COLO668 (cell line): ENCODE results near the gene SHISA9.

Source experiments
- DNase-seq: peaks from one replicate; lab custom pipeline; 2025; ENCODE audit not compliant: unreplicated experiment; lab: John Stamatoyannopoulos, UW

SHISA9 gene

DNA sequence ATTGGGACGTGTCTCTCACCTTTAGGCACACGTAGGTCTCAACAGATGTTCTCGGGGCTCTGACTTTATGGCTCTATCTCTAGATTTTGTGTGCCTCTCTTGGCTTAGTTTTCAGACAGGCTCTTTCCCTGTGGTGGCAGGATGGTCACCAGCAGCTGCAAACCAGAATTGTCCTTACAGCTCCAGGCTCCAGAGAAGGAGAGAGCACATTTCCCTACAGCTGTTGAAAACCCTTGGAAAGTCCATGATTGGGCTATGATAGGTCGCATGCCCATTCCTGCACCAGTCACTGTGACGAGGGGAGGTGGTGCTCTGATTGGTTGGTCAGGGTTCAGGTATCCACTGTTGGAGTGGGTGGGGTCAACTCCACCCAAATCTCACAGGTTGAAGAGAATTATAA lies 41.5 kb downstream of the SHISA9 start:
- DNase-seq: no peak

DNA sequence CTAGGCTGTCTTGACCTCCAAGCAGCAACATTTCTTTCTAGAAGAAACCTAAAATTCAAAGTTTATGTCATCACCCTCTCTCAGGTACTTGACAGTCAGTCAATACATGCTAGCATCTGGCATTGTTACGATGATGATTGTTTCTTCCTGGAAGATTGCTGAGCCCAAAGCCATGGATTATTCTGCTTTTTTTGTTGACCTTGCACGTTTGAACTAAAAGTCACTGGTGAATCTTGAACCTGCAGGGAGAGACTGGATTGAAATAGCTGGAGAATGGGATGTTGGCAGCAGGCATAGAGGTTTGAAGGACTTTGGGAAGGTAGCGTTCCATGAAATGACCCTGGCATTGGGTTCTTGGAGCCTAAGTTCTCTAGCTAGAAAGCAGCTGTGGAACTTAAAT lies 42.9 kb downstream of the SHISA9 start:
- no peak for DNase-seq

DNA sequence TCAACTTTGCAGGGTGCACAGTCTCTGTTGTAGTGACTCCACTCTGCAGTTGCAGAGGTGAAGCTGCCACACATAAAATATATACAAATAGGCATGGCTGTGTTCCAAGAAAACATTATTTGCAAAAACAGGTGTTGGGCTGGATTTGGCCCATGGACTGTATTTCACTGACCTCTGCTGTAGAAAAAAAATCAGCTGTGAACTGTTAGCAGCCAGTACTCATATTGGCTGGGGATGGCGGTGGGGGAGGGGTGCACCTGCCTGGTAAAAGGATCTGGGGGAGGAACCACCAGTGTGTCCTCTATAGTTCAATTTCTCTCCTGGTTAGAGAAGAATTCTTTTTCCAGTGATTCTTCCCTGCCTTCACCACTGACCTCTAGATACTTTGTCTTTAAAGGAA lies 50.0 kb downstream of the SHISA9 start:
- DNase-seq: peak; percentile 14

DNA sequence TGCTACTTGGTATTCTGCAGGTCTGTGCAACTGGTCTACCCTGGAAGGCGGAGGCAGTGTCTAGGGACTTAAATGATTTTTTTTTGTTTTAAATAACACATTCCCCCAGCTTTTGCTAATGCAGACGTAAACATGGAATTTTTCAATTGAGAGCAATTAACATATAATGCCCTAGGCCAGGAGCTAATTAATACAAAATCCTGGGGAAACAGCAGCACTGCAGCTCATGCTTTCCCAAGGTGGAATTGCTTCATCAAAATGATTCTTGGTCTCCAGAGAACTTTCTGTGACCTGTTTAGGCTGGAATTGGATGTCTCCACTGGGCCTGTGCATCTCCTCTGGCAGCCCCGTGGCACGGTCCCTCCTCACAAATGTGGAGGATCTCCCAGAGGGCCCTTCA lies 50.6 kb downstream of the SHISA9 start:
- no peak for DNase-seq

DNA sequence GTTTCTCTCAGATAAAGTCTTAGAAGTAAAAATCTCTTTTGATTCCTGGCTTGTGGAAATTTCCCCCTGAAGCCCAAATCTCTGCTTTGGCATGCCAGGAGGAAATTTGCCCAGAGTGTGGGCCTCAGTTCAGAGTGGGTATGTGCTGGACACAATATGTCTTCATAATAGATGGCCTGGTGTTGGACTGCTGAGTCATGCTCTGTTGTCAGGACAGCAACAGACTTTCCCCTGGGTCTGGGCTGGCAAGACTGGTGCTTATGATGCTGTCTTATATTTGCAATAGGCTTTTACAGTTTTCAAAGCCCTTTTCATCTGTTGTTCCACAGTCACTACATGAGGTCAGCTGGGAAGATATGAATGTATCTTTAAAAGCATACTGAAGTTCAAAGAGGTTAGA lies 57.0 kb downstream of the SHISA9 start:
- DNase-seq: no peak

DNA sequence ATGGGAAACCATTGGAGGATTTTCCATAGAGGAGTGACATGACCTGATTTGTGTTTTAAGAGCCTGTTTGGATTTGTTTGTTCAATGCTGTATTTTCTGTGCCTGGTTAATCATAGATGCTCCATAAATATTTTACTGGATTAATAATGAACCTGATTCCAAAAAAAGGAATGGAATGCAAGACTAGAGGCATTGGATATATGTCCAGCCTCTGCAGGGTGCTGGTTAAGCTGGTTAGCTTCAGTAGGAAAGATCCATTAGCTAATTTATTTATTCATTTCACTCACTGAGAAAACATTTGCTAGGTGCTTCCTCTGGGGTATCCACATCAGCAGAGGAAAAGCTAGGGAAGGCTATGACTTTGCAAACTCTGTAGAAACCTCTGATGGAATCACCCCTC lies 57.7 kb downstream of the SHISA9 start:
- DNase-seq: no peak

DNA sequence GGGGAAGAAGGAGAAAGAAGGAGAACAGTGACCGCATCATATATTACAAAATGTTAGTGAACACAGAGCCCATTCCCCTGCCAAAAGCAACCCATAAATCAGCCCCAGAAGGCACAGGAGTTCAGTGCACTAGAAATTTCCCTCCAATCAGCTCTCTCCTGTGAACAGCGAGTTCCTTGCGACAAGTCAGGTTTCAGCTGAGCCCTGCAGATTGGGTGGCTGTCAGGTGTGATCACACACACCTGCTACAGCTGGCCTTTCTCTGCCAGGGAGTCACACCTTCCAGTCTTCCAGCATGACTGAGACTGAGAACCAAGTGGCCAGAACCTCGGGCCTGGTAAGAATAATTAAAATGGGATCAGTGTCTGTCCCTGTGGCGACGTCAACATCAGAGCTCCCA lies 60.2 kb downstream of the SHISA9 start:
- no peak for DNase-seq

DNA sequence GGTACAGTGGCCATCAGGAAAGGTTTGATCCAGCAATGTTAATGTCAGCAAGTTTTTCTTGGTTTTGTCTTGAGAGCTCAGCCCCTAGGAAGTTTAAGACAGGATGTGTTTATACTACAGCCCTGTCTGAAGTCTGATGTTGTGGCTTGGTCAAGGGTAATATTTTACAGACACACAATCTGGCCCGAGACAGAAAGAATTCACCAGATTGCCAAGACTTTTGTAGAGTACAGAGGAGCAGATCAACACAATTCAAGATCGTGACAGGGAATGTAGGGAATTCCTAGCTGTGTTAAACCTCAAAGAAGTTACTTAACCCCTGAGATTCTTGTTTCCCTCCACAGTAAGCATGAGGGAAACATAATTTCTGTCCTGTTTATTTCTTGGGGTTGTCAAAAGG lies 63.1 kb downstream of the SHISA9 start:
- DNase-seq: no peak

DNA sequence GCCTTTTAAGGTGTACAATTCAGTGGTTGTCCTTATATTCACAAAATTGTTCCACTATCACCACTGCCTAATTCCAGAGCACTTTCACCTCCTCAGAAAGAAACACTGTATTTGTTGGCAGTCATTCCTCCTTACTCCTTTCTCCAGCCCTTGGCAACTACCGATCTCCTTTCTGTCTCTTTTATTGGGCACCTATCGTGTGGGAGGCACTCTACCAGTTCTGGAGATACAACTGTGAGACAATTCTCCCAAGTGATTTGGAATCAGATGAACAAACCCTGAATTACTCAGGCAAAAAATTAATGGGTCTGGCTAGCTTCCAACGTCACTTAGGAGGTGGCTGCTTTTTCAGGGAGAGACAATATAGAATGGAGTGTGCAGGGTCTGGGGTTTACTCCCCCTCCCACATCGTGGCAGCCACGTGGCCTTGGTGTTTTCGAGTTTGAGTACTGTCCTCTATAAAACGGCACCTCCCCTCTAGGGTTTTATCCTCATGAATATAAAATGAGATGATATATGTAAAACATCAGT lies 63.9 kb downstream of the SHISA9 start:
- DNase-seq: no peak

DNA sequence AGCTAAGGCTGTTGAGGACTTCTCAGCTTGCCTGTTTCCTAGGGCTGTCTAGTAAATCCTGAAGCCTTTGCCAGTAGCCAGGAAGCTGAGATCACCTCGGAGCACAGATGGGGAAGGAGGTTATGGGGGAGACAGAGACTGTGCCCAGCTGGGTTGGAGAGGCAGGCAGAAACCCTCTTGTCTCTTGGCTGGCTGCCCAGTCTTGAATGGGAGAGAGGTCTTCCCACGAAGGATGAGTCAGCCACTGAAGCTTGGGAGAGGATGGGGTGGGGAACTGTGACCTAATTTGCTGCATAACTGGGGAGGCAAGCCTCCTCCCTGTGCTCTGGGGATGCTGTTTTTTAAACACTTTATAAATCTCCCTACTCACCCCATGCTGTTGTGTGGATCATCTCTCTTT lies 69.8 kb downstream of the SHISA9 start:
- peak; percentile 81 for DNase-seq

DNA sequence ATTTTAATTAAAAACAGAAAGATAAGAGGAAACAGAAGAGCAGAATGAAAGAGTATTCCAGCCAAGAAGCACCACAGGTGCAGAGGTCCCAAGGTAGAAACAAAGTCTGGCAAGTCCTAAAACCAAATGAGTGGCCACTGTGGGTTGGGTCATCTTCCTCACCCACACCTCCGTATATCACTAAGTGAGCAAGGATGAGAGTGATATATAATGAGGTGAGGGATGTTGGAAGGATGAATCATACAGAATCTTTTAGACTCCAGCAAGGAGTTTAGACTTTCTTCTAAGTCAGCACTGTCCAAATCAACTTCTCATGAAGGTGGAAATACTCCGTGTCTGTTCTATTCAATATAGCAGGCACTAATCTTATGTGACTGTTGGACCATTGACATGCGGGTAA lies 70.8 kb downstream of the SHISA9 start:
- no peak for DNase-seq

DNA sequence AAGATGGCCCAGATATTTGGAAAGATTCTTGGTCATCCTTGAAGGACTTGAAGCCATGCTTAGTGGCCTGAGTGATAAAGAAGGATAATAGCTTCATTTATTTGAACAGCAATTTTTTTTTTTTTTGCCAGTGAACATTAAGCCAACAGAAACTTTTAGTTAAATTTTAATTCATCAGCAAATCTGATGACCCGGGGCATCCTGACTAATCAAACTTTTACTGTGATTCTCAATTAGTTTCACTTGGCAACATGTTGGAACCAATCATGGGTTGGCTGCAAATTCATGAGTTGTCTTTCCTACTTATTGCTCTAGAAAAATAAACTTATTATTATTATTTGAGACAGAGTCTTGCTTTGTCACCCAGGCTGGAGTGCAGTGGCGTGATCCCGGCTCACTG lies 74.4 kb downstream of the SHISA9 start:
- no peak for DNase-seq

DNA sequence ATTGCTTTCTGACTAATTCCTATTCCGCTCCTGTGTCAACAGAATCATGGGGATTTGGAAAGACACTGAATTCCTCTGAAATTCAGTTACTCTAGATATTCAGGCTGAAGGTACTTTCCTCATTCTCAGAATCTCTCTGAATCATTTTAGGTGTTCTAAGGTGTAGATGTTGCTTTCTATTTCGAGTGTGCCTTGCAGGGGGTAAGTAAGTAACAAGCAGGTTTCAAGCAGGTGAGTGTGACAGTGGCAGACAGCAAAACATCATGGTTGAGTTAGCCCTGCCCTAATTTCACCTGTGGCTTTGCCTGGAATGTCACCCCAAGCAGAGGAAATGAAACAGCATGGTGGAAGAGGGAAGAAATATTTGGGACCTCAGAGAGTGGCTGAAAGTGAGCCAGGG lies 75.1 kb downstream of the SHISA9 start:
- DNase-seq: no peak

DNA sequence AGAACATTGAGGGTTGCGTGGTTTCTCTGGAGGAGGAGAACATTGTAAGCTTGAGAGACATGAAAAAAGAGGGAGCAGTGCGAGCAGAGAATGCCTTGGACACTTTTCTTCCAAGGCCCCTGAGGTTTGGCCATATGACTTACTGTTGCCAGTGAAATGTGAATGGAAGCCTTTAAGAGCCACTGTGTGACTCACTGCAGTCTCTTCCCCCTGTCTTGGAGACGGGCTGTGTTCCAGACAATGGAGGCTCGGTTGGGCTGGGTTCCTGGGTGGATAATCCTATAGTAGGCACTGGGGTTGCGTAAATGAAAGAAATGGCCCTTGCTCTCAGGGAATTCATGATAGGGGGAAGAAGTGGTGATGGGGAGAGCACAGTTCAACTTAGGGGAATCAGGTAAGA lies 75.5 kb downstream of the SHISA9 start:
- no peak for DNase-seq

DNA sequence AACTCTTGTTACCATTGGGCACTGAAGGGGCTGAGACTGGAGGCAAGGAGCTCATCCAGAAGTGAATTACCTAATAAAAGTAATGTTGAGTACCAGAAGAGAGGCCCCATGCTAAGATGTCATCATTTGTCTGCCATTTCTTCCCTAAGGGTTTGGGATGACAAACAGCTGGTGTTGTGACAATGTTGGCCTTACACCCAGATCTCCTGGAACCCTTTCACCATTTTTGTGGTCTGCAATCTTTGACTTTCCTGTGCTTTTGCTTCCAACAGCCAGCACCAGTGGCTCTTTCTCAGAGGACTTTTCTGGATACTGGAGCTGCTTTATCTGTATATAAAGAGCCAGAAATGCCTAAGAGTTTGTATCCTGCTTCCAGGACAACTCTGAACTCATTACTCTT lies 84.1 kb downstream of the SHISA9 start:
- DNase-seq: no peak

DNA sequence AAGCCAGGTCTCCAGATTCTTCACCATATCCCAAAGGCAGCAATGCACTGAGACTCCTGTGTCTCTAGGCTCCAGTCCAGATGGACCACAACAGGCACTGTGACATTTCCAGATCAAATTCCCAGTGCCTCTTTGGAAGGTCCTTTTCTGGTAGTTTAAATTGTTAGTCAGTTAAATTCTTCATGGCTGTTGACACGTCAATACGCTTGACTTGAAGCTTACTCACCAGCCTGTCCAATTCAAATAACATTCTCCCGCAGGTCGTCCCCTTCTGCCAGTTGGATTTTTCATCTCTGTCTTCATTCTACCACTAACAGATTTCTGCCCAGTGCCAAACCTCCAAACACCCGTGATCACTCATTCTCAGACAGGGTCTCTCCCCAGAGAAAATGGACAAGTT lies 86.7 kb downstream of the SHISA9 start:
- DNase-seq: no peak

DNA sequence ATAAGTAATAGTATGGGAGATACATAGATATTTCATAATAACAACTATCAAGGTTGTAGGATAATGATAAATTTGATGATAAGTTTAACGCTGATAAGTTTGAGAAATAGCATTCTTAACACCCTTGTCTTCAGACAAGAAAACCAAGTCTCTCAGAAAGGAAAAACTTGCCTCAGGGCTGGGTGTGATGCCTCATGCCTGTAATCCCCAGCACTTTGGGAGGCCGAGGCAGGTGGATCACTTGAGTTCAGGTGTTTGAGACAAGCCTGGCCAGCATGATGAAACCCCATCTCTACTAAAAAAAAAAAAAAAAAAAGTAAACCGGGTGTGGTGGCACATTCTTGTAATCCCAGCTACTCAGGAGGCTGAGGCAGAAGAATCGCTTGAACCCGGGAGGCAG lies 90.7 kb downstream of the SHISA9 start:
- DNase-seq: no peak

DNA sequence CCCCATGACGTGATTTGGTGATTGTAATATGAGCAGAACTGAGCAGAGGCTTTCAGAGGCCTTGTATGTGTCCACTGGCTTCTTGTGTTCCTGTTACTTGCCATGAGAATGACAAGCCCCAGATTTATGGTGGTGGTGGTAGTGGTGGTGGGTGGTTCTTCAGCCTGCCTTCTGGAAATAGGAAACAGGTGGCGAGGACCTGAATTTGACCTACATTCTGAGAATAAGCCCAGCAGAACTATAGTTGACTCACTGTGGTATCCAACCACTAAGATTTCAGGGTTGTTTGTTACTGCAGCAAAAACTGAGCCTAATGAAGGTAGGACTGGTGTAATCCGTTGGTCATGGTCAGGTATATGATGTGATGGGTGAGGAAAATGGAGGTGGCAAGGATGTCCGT lies 93.0 kb downstream of the SHISA9 start:
- no peak for DNase-seq

DNA sequence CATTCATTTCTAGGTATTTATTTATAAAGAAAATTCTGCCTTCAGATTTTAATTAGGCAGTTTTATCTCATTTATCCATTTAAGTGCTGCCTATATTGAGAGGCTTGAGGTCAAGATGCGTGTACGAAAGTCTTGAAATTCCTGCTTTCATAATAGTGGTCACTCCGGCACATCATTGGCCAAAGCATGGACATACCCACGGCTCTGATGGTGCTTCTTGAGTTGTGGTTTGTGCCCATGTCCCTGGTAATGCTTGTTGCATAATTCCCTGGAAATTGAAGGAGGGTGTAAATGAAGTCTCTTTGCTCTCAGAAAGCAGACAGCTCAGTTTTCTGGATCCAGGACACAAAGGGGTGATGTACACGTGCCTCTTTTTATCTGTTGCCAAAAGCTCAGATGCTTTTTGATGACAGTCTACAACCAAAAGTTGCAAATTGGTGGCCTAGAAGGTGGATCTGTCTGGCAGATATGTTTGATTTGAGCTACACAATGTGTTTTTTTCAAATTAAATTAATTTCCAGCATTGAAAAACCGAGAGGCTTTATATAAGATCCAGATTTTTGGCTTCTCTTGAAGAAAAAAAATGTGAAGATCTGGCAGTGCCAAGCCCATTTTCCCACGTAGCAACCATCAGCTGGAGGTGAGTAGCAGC lies 94.4 kb downstream of the SHISA9 start:
- no peak for DNase-seq

DNA sequence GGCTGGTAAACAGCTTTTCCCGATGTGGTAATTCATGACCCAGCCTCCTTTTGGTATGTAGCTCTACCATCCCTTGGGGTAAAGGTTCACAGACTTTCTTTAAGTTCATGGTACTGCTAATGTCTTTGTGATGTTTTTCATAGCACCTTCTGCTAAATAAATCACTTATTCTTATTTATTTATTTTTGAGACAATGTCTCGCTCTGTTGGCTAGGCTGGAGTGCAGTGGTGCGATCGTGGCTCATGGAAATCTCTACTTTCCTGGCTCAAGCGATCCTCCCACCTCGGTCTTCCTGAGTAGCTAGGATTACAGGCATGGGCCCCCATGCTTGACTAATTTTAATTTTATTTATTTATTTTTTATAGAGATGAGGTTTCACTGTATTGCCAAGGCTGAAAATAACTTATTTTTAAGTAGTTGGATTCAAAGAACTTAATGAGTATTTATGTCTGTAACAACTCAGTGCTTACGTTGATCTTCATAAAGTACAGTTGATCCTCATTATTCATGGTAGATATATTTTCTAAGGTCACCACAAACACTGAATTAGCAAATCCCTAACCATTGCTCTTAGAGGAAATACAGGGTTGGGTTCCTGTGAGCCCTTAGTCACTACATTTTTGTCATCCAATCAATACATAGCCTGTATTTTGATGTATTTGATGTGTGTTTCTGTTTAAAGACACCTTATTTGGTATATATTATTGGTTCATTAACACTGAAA lies 97.1 kb downstream of the SHISA9 start:
- DNase-seq: no peak

DNA sequence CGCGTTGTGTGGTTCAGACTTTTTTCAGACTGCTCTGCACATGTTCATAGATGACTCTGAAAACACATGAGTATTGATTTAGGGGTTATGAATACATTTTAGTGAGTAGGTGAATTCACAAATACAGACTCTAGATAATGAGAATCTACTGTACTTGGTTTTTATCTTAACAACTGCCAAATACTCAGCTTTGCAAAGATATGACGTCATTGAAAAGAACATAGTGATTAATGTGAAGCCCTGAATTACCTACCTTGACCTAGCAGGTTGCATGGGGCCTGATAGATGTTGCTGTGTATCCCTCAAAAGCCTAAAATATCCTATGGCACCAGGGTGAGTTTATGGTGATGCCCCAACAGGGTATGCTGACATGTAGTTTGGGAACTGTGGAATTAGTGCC lies 98.0 kb downstream of the SHISA9 start:
- DNase-seq: no peak

DNA sequence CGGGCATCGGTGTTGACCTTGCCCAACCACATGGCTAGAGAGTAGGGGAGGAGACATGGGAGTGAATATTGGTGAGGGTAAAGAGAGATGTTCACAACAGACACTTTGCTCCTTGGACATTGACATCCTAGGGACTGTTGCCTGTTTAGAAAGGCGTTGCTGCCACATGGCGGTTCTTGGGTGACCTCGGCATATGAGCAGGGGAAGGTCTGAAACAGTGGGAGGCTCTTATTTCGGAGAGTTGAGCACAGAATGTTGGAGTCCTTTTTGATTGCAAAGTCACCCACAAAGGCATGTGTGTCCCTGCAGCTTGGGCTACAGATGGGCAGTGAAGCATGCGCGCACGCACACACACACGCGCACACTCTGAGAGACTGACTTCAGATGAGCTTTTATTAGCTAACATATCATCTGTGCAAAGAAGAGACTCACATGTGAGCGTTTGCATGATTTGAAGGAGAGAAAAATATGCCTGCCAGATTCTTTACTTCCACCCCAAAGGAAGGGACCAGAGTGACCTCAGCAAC lies 104.4 kb downstream of the SHISA9 start:
- no peak for DNase-seq

DNA sequence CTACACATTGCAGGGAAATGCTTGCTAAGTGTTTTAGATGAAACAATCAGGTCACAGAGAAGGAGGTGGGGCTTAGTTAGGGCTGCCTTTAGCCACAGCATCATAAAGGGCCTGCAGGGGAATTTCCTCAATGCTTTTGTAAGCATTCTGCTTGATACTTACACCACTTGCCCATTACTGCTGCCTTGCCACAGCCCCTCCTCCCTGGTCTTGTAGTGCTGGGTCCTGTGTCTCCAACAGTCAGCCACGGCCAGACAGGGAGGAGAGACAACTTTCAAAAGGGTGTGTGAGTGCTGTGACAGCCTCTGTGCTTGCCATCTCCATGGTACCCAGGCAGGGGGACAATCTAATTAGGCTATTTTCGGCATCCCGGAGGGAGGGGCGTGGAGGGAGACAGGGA lies 111.2 kb downstream of the SHISA9 start:
- DNase-seq: no peak
